Heart right ventricle (tissue), 16 donors: Measurements from ENCODE around the gene ZFP57. TPM values are rescaled to one million over a fixed set of nuclear protein-coding genes. Genes with fewer than 3 reads are reported as not detected.
A peak's percentile ranks its signal among the peaks of the same experiment; 100 is the strongest.

ENCODE experiments used
- ATAC-seq, 8 donors: fragments of 200-7000 bp; cut with Tn5 transposase; one replicate each; pipeline ENCODE4 v1.9.1; 2020; ENCODE audit warnings: mild to moderate bottlenecking in 8 of 8, moderate library complexity in 8 of 8, moderate number of reproducible peaks in 1 of 8
- DNase-seq, 2 donors: peaks; one replicate each; pipeline ENCODE4 v3.0.0-alpha.2; 2020
- H3K27ac ChIP-seq, 10 donors: fragments of 200-600 bp; sonication (generic) in 2 of 10; one replicate each; pipeline versions ENCODE4 v1.5.0 to v1.8.0; 2020 to 2022; ENCODE audit warnings: mild to moderate bottlenecking in 3 of 10
- H3K27me3 ChIP-seq, 7 donors: fragments of 200-600 bp; one replicate each; pipeline ENCODE4 v1.8.0; 2021 to 2022; ENCODE audit warnings: mild to moderate bottlenecking in 2 of 7
- H3K36me3 ChIP-seq, 9 donors: fragments of 200-600 bp; sonication (generic) in 1 of 9; one replicate each; pipeline versions ENCODE4 v1.5.0 to v1.8.0; 2020 to 2022; ENCODE audit warnings: mild to moderate bottlenecking in 2 of 9
- H3K4me1 ChIP-seq, 9 donors: fragments of 200-600 bp; sonication (generic) in 1 of 9; one replicate each; pipeline versions ENCODE4 v1.5.0 to v1.8.0; 2020 to 2022; ENCODE audit warnings: mild to moderate bottlenecking in 4 of 9
- H3K4me3 ChIP-seq, 10 donors: fragments of 200-600 bp; sonication (generic) in 2 of 10; one replicate each; pipeline versions ENCODE4 v1.5.0 to v1.8.0; 2020 to 2022; ENCODE audit warnings: mild to moderate bottlenecking in 7 of 10, moderate library complexity in 2 of 10
- H3K9me3 ChIP-seq, 11 donors: fragments of 200-600 bp in 10 of 11; sonication (generic) in 2 of 11; one replicate each; pipeline versions ENCODE4 v1.5.0 to v1.8.0; 2013 to 2022; ENCODE audit warnings: mild to moderate bottlenecking in 2 of 11, control low read depth in 1 of 11, moderate library complexity in 1 of 11
- CTCF ChIP-seq, 9 donors: fragments of 200-600 bp; sonication (generic) in 2 of 9; IDR thresholded peaks; one replicate each; pipeline versions ENCODE4 v1.5.0 to v1.8.0; 2021 to 2022; ENCODE audit warnings: antibody characterized with exemption in 9 of 9, mild to moderate bottlenecking in 5 of 9, moderate library complexity in 1 of 9
- WGBS, 2 donors: extraction: QIAGEN DNeasy Blood & Tissue Kit; methylation state at CpG; one replicate each; pipeline ENCODE4 v1.1.7; 2013; ENCODE audit warnings: inconsistent platforms in 1 of 2; 5-methylcytosine and 5-hydroxymethylcytosine counted together
- intact Hi-C, 10 donors: fragments of 100-400 bp; cut with DNase I; formaldehyde crosslinking; loops; one replicate each; pipeline versions ENCODE4 v1.11.1 to v1.14.2; 2022
- polyA plus RNA-seq, 2 donors: library from polyadenylated mRNA; stranded (reverse); fragments of 200-250 nt; gene quantifications; one replicate each; pipeline ENCODE4 v1.2.3, GENCODE V29; 2013
- total RNA-seq, 10 donors: library from RNA; stranded (reverse); fragmentation: NEBNext Ultra II Directional in 3 of 10; extraction: Animal tissue kit (Norgen Biotek cat#: 25700) in 3 of 10; gene quantifications; one replicate each; pipeline versions ENCODE4 v1.2.1 to v1.2.4, GENCODE V29; 2021 to 2023
- donor health status: Arrhythmogenic right ventricular cardiomyopathy.
- donor health status: ischemic (EF 13 %, LVEDD 7.1; RV severe dilation, severe dysfunction).
- donor health status: healthy with polysubstance abuse.
- donor health status: DM: no; HTN: yes; CAD: no.
- donor health status: DM: no; HTN: no; CAD: no.
- donor health status: ischemic (EF 25% LVEDD 6.9; RV normal size, moderate dysfunction).
- donor health status: ischemic (EF 25% LVEDD 5.7; RV mildly dilated, moderate dysfunction).
- donor health status: healthy.
- donor health status: DM: yes; HTN: yes; CAD: no.
- donor health status: Ischemic cardiomyopathy.
- donor health status: ischemic (EF 35%, LVEDD 5.7; RV mildly dilated, moderate dysfunction).
- donor health status: nonischemic (EF 11% LVEDD 7.7; RV severe dilation, severe dysfunction).
- donor health status: DM: yes; HTN: yes; CAD: no.
- donor health status: PGD.
- donor health status: ischemic (EF 29% LVEDD 5.4; RV normal size, mild dysfunction).
- donor health status: nonischemic (EF 23%, LVEDD 6.1; RV moderate dilation, normal function).

ZFP57 gene
- total and polyA plus RNA-seq, 12 donors = 0.06 to 14.7 (median 2.5) TPM; not detected in 7

GRCh38 chr6:29653452-29654038 is 27.4 kb downstream of the ZFP57 start:
- Histone ChIP-seq H3K36me3 (no peaks in the 10 kb centered on the region), H3K4me1 (peaks cover 3 to 37% (median 18%) of the 10 kb centered on the region in 9 donors), H3K4me3 (no peak overlapping the region), H3K27me3 (peaks cover 0 to 16% (median 0%) of the 10 kb centered on the region in 7 donors), H3K27ac (peak overlapping the region in 2 of 10 donors; percentile 88 to 90), H3K9me3 (no peaks in the 10 kb centered on the region)
- DNase-seq (peak in 1 of 2 donors; percentile 48), ATAC-seq (no peak)
- intact Hi-C loops = loop anchor here in 3 of 10 donors (5.0 to 10.0 kb wide), 3 partner anchors 34 to 101 kb away; no protein-coding TSS in a partner anchor
- peak; percentile 69 to 87 (median 80) for TF ChIP-seq CTCF (IDR thresholded peaks at IDR 0.05)
- WGBS, 2 donors = 11 to 12% methylated on average over 8 of the region's 8 CpGs

- ATAC-seq = no peak
- Histone ChIP-seq H3K9me3 (no peaks in the 10 kb centered on the region), H3K27ac (no peak overlapping the region), H3K4me1 (peaks cover 3 to 37% (median 18%) of the 10 kb centered on the region in 9 donors), H3K27me3 (peaks cover 0 to 16% (median 0%) of the 10 kb centered on the region in 7 donors), H3K4me3 (no peak overlapping the region), H3K36me3 (no peaks in the 10 kb centered on the region)
- whole genome bisulfite sequencing, 2 donors = 82 to 90% methylated on average over 10 of the region's 10 CpGs
- no peak for TF ChIP-seq CTCF (IDR thresholded peaks at IDR 0.05)
- intact Hi-C loops = loop anchor here in 3 of 10 donors (5.0 to 10.0 kb wide), 3 partner anchors 35 to 103 kb away; no protein-coding TSS in a partner anchor
- DNase-seq = no peak
Observed at GRCh38 chr6:29652198-29652584, 28.8 kb downstream of the ZFP57 start.

- H3K9me3 ChIP-seq = no peaks in the 10 kb centered on the region
- peaks cover 3 to 32% (median 18%) of the 10 kb centered on the region in 9 donors for H3K4me1 ChIP-seq
- ATAC-seq (no peak), DNase-seq (no peak)
- no peak overlapping the region for H3K27ac ChIP-seq
- intact Hi-C loops = loop anchor here in 4 of 10 donors (2.0 to 10.0 kb wide), 4 partner anchors 33 to 103 kb away; no protein-coding TSS in a partner anchor
- H3K4me3 ChIP-seq = no peak overlapping the region
- peaks cover 0 to 11% (median 0%) of the 10 kb centered on the region in 7 donors for H3K27me3 ChIP-seq
- peak; percentile 30 to 74 (median 62) for TF ChIP-seq CTCF (IDR thresholded peaks at IDR 0.05)
- H3K36me3 ChIP-seq = no peaks in the 10 kb centered on the region
- WGBS, 2 donors = 74 to 75% methylated on average over 7 to 8 of the region's 8 CpGs
Observed at GRCh38 chr6:29651413-29652197, 29.3 kb downstream of the ZFP57 start.
